GM19238 (cell line): ENCODE data around the gene RNF125.
"Not testable (repeated sequence)": the region's sequence is repeated elsewhere in the genome, so short reads cannot be mapped to it uniquely, and the experiment has no call there.

Experiments
- DNase-seq: peaks from one replicate; pipeline ENCODE4 v3.0.0; 2011; ENCODE audit warnings: low spot score; ENCODE audit not compliant: insufficient read length

The RNF125 gene

DNA sequence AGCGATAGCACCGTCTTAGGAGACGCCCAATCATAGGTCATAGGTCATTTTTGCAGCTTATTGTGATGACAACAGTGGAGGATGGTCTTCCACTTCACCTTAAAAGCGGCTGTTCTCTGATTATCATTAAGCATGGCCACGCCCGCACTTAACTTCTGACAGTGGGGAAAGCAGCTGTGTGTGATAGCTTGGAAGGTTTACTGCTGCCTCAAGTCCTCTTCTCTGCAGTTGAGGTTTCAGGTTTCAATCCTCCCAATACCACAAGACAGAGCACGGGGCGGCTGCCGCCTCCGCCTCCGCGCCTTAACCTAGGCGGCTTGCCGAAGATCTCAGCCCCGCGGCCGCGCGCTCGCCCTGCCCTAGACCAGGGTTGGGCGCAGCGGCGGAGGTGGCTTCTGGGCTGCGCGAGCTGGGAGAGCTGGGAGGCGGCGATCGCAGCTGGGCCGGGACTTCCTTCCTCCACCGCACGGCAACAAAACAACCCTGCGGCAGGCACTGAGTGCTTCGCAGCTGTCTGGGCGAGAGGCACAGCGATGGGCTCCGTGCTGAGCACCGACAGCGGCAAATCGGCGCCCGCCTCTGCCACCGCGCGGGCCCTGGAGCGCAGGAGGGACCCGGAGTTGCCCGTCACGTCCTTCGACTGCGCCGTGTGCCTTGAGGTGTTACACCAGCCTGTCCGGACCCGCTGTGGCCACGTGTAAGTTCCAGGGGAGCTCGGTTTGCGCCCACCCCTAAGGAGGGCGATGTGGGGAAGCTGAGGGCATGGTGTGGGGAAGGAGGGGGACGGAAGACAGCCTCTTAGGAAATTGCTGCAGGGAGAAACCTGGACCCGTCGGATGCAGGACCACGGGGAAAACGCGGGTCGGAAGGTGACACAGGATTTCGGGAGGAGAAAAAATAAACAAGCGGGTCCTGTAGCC is at the start of gene RNF125:
Gene RNF125 (plus strand): TSS at position 495 of the 920 bp plus-strand sequence. CDS start 39 bp downstream, at position 534.
- DNase-seq = peak; percentile 77

DNA sequence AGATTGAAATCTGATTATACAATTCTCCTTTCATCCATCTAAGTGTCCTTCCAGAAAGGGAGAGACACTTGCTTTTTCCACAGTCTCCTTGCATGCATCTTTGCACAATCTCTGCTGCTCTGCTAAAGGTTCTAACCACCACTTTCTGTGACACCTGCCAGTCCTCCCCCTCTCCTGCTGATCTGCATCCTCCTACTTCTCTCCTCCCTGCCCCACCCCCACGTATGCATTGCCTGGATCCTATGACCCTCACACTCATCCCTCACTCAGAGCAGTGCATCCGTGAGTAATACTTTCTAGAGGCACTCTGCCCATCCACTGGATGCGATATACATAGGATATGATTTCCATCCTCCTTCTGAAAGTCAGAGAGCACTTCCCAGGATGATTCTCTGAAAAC is 48.0 kb upstream of the RNF125 start:
- DNase-seq = no peak

DNA sequence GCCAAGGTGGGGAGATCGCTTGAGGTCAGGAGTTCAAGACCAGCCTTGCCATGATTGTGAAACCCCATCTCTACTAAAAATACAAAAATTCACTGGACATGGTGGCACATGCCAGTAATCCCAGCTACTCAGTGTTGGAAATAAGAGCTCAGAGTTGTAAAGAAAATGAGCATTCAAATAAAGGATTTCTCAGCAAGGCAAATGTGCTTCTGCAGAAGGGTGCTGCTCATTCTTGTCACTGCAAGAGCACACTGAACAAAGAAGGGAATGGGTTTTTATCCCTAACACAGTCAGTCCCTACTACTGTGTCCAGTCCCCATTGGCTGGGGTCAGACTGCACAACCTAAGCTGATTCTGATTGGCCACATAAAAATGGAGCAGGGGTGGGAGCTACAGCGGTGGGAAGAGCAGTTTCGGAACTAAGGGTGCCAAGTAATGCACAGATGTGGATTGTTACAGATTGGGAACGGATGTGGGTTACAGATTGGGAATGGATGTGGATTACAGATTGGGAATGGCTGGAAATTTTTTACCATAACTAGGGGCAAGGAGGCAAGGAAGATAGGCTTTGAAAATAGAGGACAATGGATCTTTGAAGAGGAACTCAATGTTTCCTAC is 44.6 kb upstream of the RNF125 start:
- no peak for DNase-seq

- no peak for DNase-seq
Measured at GRCh38 chr18:31976242-31976641, 42.4 kb upstream of the RNF125 start.

GRCh38 chr18:31977270-31977872 is 41.3 kb upstream of the RNF125 start:
- no peak for DNase-seq

DNA sequence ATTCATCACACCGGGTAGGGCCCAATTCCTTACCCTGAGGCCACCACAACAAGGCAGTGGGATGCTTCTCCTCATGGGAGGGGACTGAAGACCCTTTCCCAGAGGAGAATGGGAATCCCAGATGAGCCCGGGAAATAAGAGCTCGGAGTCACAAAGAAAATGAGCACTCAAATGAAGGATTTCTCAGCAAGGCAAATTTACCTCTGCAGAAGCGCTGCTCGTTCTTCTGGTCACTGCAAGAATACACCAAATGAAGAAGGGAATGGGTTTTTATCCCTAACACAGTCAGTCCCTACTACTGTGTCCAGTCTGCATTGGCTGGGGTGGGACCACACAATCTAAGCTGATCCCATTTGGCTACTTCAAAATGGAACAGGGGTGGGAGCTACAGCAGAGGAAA is 40.0 kb upstream of the RNF125 start:
- no peak for DNase-seq

DNA sequence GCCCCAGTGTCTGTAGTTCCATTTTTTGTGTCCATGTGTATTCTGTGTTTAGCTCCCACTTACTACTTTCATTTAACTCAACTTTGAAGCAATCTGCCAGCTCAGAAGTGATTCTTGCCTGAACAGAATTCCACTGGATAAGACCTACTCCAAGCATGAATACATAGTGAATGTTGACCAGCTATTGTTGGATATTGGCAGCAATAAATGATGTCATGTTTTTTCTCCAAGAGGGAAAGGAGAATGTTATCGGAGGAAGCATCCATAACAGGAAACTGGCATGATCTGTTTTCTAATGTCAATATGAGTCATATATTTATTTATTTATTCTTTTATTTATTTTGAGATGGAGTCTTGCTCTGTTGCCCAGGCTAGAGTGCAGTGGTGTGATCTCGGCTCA is 38.9 kb upstream of the RNF125 start:
- DNase-seq = no peak

DNA sequence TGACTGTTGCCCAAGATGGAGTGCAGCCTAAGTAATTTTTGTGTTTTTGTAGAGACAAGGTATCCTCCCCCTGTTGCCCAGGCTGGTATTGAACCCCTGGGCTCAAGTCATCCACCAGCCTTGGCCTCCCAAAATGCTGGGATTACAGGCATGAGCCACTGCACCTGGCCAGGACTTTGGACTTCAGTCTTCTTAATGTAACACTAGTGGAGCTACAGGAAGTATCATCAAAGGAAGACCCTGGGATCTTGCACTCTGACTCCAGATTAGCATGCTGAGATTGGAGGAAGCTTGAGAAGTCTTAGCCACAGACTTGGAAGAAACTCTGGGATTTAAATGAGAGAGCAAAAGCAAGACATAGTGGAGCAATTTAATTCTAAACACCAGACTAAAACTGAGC is 37.8 kb upstream of the RNF125 start:
- DNase-seq = no peak

DNA sequence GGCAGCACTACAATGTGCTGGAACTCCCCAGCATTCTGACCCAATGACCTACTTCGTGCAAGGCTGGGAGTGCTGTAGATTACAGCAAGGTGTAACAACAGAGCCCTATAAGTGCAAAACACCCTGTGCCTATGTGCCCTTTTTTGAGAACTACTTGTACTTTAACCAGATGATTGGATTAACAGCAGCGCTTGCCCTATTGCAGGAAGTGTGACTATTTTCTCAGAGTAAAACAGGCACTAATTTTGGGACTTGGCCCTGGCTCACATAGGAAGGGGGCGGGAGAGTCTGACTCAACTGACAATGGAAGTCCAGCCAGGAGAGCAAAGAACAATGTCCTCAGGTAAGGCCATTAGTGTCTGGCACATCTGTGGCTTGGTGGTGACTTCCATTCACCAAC is 35.6 kb upstream of the RNF125 start:
- no peak for DNase-seq

DNA sequence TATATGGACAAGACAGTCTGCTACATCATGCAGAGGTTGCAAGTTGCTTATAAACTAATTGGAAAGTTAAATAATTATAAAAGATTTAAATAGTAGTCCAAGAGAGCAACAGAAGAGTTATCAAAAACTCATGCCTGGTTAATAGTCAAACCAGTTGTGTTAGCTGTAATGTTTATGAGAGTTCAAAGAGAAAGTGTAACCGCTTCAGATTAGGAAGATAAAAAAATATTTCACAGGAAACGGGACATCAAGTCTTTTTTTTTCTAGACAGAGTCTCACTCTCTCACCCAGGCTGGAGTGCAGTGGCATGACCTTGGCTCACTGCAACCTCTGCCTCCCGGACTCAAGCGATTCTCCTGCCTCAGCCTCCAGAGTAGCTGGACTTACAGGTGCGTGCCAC is 34.6 kb upstream of the RNF125 start:
- DNase-seq = no peak

- peak; percentile 20 for DNase-seq
Measured at GRCh38 chr18:31990823-31991222, 27.8 kb upstream of the RNF125 start.

- DNase-seq = no peak
Measured at GRCh38 chr18:31996007-31996406, 22.6 kb upstream of the RNF125 start.

DNA sequence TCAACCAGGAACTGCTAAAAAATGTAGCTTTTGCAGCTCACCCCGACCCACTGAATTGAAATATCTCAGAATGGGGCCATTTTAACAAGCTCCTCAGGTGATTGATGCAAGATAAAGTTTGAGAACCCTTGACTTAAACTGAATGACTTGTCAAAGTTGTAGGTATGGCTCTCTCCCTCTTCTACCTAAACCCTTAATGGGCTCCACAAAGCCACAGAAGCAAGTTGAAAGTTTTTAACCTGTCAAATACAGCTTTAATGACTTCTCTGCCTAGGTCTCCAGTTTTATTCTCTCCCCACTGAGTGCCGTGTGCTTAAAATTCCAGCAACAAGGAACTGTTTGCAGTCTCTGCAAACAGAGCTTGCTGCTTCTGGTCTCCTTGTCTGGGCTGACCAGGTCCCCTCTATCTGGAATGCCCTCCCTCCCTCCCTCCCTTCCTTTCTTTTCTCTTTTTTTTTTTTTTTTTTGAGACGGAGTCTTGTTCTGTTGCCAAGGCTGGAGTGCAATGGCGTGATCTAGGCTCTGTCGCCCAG is 19.7 kb upstream of the RNF125 start:
- DNase-seq = no peak

GRCh38 chr18:32001141-32001540 is 17.5 kb upstream of the RNF125 start:
- not testable (repeated sequence) for DNase-seq

GRCh38 chr18:32003822-32004221 is 14.8 kb upstream of the RNF125 start:
- not testable (repeated sequence) for DNase-seq

- DNase-seq = no peak
Measured at GRCh38 chr18:32010124-32010721, 8.4 kb upstream of the RNF125 start.

GRCh38 chr18:32011193-32011592 is 7.4 kb upstream of the RNF125 start:
- DNase-seq = no peak

DNA sequence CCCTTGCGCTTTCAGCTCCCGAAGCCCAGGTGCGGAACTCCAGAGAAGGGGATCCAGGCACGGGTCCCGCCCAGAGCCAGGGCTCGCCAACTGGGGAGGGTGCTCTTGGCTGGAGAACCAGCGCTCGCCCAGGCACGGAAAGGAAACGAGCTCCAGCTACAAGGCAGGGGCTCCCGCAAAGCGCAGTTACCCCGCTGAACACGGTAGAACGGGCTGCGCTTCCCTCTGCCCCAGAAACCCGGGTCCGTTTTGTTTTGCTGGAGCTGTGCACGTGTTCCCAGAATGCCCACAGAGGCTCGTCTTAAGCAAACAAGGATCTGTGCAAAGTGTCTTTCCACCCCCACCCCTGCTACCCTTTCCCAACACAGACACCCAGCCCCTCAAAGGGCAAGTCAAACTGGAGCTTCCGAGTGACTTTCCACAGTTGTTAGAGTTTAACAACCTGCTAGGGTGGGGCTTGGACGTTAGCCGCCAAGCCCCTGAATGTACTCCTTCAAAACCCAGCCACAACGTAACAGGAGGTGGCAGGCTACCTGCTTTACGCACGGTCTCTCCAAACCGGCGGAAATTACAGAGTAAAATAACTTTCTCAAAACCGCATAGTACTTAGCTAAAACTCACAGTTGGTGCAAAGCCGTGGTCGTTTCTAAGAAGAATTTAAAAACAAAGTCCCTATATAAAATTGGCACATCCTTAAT is 775 bp downstream of the RNF125 start:
- peak; percentile 20 for DNase-seq

DNA sequence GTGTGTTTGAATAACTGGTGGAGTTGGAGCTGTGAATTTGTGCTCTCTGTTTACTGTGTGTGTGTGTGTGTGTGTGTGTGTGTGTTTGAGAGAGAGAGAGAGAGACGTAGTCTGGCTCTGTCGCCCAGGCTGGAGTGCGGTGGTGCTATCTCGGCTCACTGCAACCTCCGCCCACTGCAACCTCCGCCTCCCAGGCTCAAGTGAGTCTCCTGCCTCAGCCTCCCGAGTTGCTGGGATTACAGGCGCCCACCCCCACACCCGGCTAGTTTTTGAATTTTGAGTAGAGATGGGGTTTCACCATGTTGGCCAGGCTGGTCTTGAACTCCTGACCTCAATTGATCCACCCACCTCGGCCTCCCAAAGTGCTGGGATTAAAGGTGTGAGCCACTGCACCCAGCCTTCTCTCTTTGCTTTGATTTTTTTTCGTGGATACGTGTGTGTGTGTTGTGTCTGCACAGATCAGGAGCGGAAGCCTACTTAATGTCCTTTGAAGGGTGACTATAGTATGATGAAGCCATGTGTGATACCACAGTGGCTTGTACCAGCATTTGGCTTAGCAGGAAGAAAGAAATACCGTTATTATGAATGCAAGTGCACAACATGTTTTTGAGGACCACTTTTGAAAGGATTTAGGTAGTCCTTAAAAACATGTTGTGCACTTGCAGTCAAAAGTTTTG is 1.5 kb downstream of the RNF125 start:
- not testable (repeated sequence) for DNase-seq

GRCh38 chr18:32021756-32022564 is 3.3 kb downstream of the RNF125 start:
- no peak for DNase-seq
